Liver (tissue), 9 donors: ENCODE measurements around the gene SPSB2. TPM values are rescaled to one million over a fixed set of nuclear protein-coding genes. Genes with fewer than 3 reads are reported as not detected.

Source experiments
- DNase-seq: peaks from one replicate; pipeline ENCODE4 v3.0.0-alpha.2; 2017; ENCODE audit warnings: low spot score
- H3K27ac ChIP-seq, 2 donors: one replicate each; pipeline ENCODE4 v1.7.0; 2013; ENCODE audit warnings: inconsistent platforms in 2 of 2, low read length in 2 of 2, control low read depth in 1 of 2, low read depth in 1 of 2, mild to moderate bottlenecking in 1 of 2
- H3K27me3 ChIP-seq, 4 donors: one replicate each; pipeline versions ENCODE4 v1.6.1 to v1.7.0; 2013; ENCODE audit warnings: low read length in 3 of 4, inconsistent platforms in 1 of 4, mild to moderate bottlenecking in 1 of 4, moderate library complexity in 1 of 4; ENCODE audit not compliant: control insufficient read depth in 4 of 4, insufficient read depth in 4 of 4
- H3K36me3 ChIP-seq, 4 donors: one replicate each; pipeline versions ENCODE4 v1.6.1 to v1.7.0; 2013; ENCODE audit warnings: low read length in 3 of 4, mild to moderate bottlenecking in 3 of 4, low read depth in 1 of 4, moderate library complexity in 1 of 4; ENCODE audit not compliant: control insufficient read depth in 4 of 4, insufficient read depth in 3 of 4
- H3K4me1 ChIP-seq, 4 donors: one replicate each; pipeline versions ENCODE4 v1.6.1 to v1.7.0; 2013; ENCODE audit warnings: low read length in 3 of 4, mild to moderate bottlenecking in 3 of 4, moderate library complexity in 1 of 4; ENCODE audit not compliant: control insufficient read depth in 4 of 4, insufficient read depth in 4 of 4
- H3K4me3 ChIP-seq, 3 donors: one replicate each; pipeline versions ENCODE4 v1.6.1 to v1.7.0; 2013; ENCODE audit warnings: low read length in 3 of 3, control low read depth in 1 of 3, low read depth in 1 of 3, mild to moderate bottlenecking in 1 of 3
- H3K9ac ChIP-seq, 2 donors: one replicate each; pipeline ENCODE4 v1.7.0; 2013; ENCODE audit warnings: low read length in 2 of 2, mild to moderate bottlenecking in 2 of 2, moderate library complexity in 2 of 2, control low read depth in 1 of 2, low read depth in 1 of 2
- H3K9me3 ChIP-seq, 4 donors: one replicate each; pipeline versions ENCODE4 v1.6.1 to v1.7.0; 2013; ENCODE audit warnings: low read length in 3 of 4; ENCODE audit not compliant: control insufficient read depth in 4 of 4
- EGR1 ChIP-seq, 2 donors: IDR thresholded peaks; 2 replicates each; pipeline ENCODE4 v1.6.1; 2016 to 2018; ENCODE audit warnings: antibody characterized with exemption in 2 of 2, low read depth in 2 of 2
- FOXA1 ChIP-seq: IDR thresholded peaks from 2 replicates; pipeline ENCODE4 v1.6.1; 2016; ENCODE audit warnings: antibody characterized with exemption
- FOXA2 ChIP-seq: IDR thresholded peaks from 2 replicates; pipeline ENCODE4 v1.6.1; 2016; ENCODE audit warnings: antibody characterized with exemption
- HNF4A ChIP-seq, 2 donors: conservative IDR thresholded peaks; 2 replicates each; pipeline ENCODE4 v1.6.1; 2016; ENCODE audit warnings: antibody characterized with exemption in 2 of 2, mild to moderate bottlenecking in 2 of 2
- RAD21 ChIP-seq, 2 donors: IDR thresholded peaks; 2 replicates each; pipeline ENCODE4 v1.6.1; 2016; ENCODE audit warnings: antibody characterized with exemption in 2 of 2, mild to moderate bottlenecking in 2 of 2
- RXRA ChIP-seq, 2 donors: IDR thresholded peaks; 2 replicates each; pipeline ENCODE4 v1.6.1; 2017 to 2018; ENCODE audit warnings: antibody characterized with exemption in 2 of 2, mild to moderate bottlenecking in 1 of 2
- SP1 ChIP-seq: IDR thresholded peaks from 2 replicates; pipeline ENCODE4 v1.6.1; 2018; ENCODE audit warnings: antibody characterized with exemption, mild to moderate bottlenecking
- TAF1 ChIP-seq: conservative IDR thresholded peaks from 2 replicates; pipeline ENCODE4 v1.6.1; 2016; ENCODE audit warnings: antibody characterized with exemption, mild to moderate bottlenecking
- YY1 ChIP-seq: IDR thresholded peaks from 2 replicates; pipeline ENCODE4 v1.6.1; 2016; ENCODE audit warnings: antibody characterized with exemption, mild to moderate bottlenecking
- WGBS: extraction: QIAGEN DNeasy Blood & Tissue Kit; methylation state at CpG from one replicate; pipeline ENCODE4 v1.1.7; 2013; 5-methylcytosine and 5-hydroxymethylcytosine counted together
- polyA plus RNA-seq, 2 donors: library from polyadenylated mRNA; stranded (reverse) in 1 of 2; unstranded in 1 of 2; fragments of 200-250 nt in 1 of 2; fragments of >200 nt in 1 of 2; fragmentation: Nextera tagmentation in 1 of 2; extraction: Ambion mirVana in 1 of 2; gene quantifications; one replicate each; pipeline versions ENCODE4 v1.2.1 to v1.2.3, GENCODE V29; 2013 to 2015
- total RNA-seq, 2 donors: library from RNA; depleted of rRNA; stranded (reverse); fragments of >200 nt; gene quantifications; one replicate each; pipeline ENCODE4 v1.2.3, GENCODE V29; 2014
- TF ChIP-seq, protein P1 (sequence below): IDR thresholded peaks from 2 replicates; pipeline ENCODE4 v1.6.1; 2016; ENCODE audit warnings: antibody characterized with exemption
- TF ChIP-seq, protein P2 (sequence below): IDR thresholded peaks from 2 replicates; pipeline ENCODE4 v1.6.1; 2016; ENCODE audit warnings: antibody characterized with exemption, mild to moderate bottlenecking
- TF ChIP-seq, protein P3 (sequence below): IDR thresholded peaks from 2 replicates; pipeline ENCODE4 v1.6.1; 2016; ENCODE audit warnings: antibody characterized with exemption
- TF ChIP-seq, protein P4 (sequence below): fragments of 150-350 bp; IDR thresholded peaks from 2 replicates; pipeline ENCODE4 v1.5.1; 2017; ENCODE audit warnings: improper control_type of control experiment, low read depth, low read length; ENCODE audit not compliant: missing input control
- donor health status: healthy.
- donor health status: healthy.
- donor health status: healthy.
- donor health status: healthy.
- donor health status: healthy.

SPSB2 gene
- total and polyA plus RNA-seq, 4 donors = 3.2 to 4.6 (median 4.1) TPM

DNA sequence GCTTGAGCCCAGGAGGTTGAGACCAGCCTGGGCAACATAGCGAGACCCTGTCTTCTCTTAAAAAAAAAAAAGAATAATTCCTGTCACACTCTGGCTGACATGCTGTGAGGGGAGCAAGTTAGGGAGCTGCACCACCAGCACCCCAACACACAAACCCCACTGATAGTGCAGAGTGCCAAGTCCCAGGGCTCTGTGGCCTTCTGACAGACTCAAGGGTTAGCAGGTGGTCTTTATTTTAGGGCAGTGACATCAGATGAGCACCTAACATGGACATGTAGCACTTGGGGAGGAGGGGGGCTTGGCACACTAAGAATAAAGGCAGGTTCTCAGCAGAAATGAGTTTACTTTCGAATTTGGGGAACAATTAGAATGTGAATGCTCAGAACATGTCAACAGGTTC lies 14.3 kb downstream of the SPSB2 start:
- Histone ChIP-seq H3K9ac (no peak overlapping the region), H3K27ac (no peak overlapping the region), H3K4me1 (peaks cover 0 to 3% (median 0%) of the 10 kb centered on the region in 4 donors), H3K27me3 (no peaks in the 10 kb centered on the region), H3K4me3 (no peak overlapping the region), H3K36me3 (peaks cover 18 to 71% (median 46%) of the 10 kb centered on the region in 4 donors), H3K9me3 (no peaks in the 10 kb centered on the region)
- DNase-seq = no peak
- 98% methylated on average over 2 of the region's 2 CpGs for WGBS
- no peak for TF ChIP-seq RXRA (IDR thresholded peaks at IDR 0.05)
- TF ChIP-seq, protein P1, sequence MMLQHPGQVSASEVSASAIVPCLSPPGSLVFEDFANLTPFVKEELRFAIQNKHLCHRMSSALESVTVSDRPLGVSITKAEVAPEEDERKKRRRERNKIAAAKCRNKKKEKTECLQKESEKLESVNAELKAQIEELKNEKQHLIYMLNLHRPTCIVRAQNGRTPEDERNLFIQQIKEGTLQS = no peak
- TF ChIP-seq, protein P2, sequence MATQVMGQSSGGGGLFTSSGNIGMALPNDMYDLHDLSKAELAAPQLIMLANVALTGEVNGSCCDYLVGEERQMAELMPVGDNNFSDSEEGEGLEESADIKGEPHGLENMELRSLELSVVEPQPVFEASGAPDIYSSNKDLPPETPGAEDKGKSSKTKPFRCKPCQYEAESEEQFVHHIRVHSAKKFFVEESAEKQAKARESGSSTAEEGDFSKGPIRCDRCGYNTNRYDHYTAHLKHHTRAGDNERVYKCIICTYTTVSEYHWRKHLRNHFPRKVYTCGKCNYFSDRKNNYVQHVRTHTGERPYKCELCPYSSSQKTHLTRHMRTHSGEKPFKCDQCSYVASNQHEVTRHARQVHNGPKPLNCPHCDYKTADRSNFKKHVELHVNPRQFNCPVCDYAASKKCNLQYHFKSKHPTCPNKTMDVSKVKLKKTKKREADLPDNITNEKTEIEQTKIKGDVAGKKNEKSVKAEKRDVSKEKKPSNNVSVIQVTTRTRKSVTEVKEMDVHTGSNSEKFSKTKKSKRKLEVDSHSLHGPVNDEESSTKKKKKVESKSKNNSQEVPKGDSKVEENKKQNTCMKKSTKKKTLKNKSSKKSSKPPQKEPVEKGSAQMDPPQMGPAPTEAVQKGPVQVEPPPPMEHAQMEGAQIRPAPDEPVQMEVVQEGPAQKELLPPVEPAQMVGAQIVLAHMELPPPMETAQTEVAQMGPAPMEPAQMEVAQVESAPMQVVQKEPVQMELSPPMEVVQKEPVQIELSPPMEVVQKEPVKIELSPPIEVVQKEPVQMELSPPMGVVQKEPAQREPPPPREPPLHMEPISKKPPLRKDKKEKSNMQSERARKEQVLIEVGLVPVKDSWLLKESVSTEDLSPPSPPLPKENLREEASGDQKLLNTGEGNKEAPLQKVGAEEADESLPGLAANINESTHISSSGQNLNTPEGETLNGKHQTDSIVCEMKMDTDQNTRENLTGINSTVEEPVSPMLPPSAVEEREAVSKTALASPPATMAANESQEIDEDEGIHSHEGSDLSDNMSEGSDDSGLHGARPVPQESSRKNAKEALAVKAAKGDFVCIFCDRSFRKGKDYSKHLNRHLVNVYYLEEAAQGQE = no peak
- no peak for TF ChIP-seq HNF4A (conservative IDR thresholded peaks at IDR 0.05)
- TF ChIP-seq FOXA2 = no peak

DNA sequence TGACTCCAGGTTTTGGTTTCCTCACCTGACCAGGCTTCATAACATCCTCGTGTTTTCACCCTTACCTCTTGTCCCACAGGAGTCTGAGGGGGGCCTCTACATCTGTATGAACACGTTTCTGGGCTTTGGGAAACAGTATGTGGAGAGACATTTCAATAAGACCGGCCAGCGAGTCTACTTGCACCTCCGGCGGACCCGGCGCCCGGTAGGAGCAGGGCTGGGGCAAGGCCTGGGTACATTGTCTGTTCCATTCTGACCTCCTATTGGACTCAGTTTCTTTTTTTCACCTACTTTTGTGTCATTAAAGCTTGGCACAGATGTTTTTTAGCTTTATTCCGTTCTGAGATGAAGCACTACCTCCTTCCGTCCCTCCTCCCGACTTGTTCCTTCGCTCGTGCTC lies 17.8 kb downstream of the SPSB2 start:
- Histone ChIP-seq H3K27me3 (no peaks in the 10 kb centered on the region), H3K9ac (no peak overlapping the region), H3K4me3 (no peak overlapping the region), H3K9me3 (no peaks in the 10 kb centered on the region), H3K36me3 (peaks cover 15 to 46% (median 30%) of the 10 kb centered on the region in 4 donors), H3K4me1 (peaks cover 7 to 23% (median 13%) of the 10 kb centered on the region in 4 donors), H3K27ac (no peak overlapping the region)
- WGBS = 95% methylated on average over 14 of the region's 14 CpGs
- no peak for DNase-seq
- TF ChIP-seq RAD21 (IDR thresholded peaks at IDR 0.05) = no peak

DNA sequence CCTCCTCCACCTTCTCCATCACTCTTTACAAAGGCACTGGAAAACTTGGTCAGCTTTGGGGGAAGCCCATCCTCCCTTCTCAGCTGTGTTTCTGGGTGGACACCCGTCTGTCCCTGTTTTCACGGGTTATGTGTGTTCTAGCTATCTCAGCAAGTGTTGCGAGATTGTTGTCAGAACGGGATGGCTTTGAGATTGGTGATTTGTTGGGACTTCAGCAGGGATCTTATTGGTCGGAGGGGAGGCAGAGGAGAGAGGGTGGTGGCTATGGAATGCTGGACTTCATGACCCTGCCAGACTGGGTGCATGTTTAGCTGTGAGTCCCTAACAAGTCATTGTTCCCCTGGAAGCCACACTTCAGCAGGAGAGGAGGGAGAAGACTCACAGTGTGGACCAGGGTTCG lies 19.1 kb downstream of the SPSB2 start:
- DNase-seq = no peak
- no peak overlapping the region for H3K9ac ChIP-seq

More for the DNA sequence above, 19.1 kb downstream of the SPSB2 start:
- Histone ChIP-seq H3K4me3 (no peak overlapping the region), H3K4me1 (peaks cover 7 to 23% (median 13%) of the 10 kb centered on the region in 4 donors), H3K9me3 (no peaks in the 10 kb centered on the region), H3K27me3 (no peaks in the 10 kb centered on the region), H3K36me3 (peaks cover 11 to 35% (median 25%) of the 10 kb centered on the region in 4 donors), H3K27ac (no peak overlapping the region)
- TF ChIP-seq RXRA (IDR thresholded peaks at IDR 0.05) (no peak), FOXA1 (no peak), SP1 (no peak), TAF1 (no peak), YY1 (no peak), EGR1 (IDR thresholded peaks at IDR 0.05; ENCODE audit: low read depth in 2 of 2) (no peak)
- TF ChIP-seq, protein P3, sequence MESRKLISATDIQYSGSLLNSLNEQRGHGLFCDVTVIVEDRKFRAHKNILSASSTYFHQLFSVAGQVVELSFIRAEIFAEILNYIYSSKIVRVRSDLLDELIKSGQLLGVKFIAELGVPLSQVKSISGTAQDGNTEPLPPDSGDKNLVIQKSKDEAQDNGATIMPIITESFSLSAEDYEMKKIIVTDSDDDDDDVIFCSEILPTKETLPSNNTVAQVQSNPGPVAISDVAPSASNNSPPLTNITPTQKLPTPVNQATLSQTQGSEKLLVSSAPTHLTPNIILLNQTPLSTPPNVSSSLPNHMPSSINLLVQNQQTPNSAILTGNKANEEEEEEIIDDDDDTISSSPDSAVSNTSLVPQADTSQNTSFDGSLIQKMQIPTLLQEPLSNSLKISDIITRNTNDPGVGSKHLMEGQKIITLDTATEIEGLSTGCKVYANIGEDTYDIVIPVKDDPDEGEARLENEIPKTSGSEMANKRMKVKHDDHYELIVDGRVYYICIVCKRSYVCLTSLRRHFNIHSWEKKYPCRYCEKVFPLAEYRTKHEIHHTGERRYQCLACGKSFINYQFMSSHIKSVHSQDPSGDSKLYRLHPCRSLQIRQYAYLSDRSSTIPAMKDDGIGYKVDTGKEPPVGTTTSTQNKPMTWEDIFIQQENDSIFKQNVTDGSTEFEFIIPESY = no peak
- TF ChIP-seq, protein P1 = no peak
- TF ChIP-seq, protein P4, sequence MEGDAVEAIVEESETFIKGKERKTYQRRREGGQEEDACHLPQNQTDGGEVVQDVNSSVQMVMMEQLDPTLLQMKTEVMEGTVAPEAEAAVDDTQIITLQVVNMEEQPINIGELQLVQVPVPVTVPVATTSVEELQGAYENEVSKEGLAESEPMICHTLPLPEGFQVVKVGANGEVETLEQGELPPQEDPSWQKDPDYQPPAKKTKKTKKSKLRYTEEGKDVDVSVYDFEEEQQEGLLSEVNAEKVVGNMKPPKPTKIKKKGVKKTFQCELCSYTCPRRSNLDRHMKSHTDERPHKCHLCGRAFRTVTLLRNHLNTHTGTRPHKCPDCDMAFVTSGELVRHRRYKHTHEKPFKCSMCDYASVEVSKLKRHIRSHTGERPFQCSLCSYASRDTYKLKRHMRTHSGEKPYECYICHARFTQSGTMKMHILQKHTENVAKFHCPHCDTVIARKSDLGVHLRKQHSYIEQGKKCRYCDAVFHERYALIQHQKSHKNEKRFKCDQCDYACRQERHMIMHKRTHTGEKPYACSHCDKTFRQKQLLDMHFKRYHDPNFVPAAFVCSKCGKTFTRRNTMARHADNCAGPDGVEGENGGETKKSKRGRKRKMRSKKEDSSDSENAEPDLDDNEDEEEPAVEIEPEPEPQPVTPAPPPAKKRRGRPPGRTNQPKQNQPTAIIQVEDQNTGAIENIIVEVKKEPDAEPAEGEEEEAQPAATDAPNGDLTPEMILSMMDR = no peak
- TF ChIP-seq, protein P2 = no peak
- WGBS = 59% methylated on average over 6 of the region's 6 CpGs
